VCaP (cell line): ENCODE data around the gene TPRG1L.

ENCODE experiments used
- H3K27ac ChIP-seq: fragments of 450-650 bp; 2 replicates; pipeline ENCODE4 v1.5.1; 2017
- CTCF ChIP-seq: fragments of 450-650 bp; conservative IDR thresholded peaks from 2 replicates; pipeline ENCODE4 v1.5.1; 2017; ENCODE audit warnings: mild to moderate bottlenecking, moderate library complexity

Gene TPRG1L

DNA sequence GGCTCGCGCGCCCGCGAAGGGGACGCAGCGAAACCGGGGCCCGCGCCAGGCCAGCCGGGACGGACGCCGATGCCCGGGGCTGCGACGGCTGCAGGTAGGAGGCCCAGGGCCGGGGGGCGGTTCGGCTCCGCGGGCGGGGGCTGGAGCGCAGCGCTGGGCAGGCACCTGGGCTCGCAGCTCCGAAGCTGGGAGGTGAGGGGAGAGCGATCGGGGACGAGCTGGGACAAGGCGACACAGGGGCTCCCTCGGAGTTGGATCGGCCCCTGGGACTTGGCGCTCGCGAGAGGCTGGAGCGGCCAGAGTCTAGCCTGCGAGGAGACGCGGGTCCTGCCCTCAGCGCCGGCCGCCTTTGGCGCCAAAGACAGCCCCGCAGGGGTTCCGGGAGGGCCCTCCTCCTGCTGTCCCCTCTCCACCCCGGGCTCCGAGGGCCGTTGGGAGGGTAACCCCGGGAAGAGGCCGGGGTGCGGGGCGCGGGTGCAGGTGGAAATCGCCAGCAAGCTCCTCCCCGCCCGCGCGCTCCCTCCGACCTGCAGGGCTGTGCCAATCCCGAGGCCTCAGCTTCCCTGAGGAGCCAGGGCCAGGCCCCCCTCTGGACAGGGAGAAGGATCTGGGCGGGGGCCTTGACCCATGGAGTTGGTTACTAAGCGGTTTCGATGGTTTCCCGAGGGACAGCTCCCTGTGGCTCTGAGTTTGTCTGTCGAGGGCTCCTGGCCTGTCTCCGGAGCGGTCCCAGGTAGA is 27.9 kb downstream of the TPRG1L start:
- peak overlapping the region; percentile 71 for H3K27ac ChIP-seq

DNA sequence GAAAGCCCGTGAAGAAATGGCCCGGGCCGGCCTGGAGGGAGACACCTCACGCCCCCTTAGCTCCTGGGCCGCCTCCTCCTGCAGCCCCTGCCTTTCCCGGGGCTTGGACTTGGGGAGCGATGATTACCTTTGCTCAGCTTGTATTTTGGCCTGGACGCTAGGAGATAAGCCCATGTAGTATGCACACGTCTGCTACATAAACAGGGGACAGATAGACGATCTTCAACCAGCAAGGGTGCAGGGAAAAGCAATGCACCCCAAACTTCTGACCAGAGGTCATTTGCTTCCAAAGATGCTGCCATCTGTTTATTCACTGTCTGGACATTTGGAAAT is 28.4 kb downstream of the TPRG1L start:
- no peak for TF ChIP-seq CTCF
- peak overlapping the region; percentile 71; the same call in 1 of the 2 replicates for H3K27ac ChIP-seq

More for the DNA sequence above, 27.9 kb downstream of the TPRG1L start:
- TF ChIP-seq CTCF = no peak

GRCh38 chr1:3654549-3655281 is 29.9 kb downstream of the TPRG1L start:
- no peak for TF ChIP-seq CTCF
- no peak overlapping the region for H3K27ac ChIP-seq

GRCh38 chr1:3656450-3657095 is 31.8 kb downstream of the TPRG1L start:
- H3K27ac ChIP-seq = no peak overlapping the region
- TF ChIP-seq CTCF = no peak

DNA sequence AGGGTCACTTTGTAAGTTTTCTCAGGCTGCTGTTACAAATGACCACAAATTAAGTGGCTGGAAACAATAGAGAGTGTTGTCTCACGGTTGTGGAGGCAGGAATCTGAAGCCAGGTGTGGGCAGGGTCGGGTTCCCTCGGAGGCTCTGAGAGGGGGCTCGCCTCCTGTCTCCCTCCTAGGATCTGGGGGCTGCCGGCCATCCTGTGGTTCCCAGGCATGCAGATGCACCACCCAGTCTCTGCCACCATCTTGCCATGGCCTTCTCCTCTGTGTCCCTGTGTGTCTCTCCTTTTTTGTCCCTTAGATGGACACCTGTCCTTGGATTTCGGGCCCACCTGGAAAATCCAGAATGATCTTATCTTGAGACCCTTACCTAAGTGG is 32.3 kb downstream of the TPRG1L start:
- H3K27ac ChIP-seq = no peak overlapping the region
- TF ChIP-seq CTCF = no peak

- no peak overlapping the region for H3K27ac ChIP-seq
- no peak for TF ChIP-seq CTCF
These were observed 32.9 kb downstream of the TPRG1L start for GRCh38 chr1:3657578-3658230.

DNA sequence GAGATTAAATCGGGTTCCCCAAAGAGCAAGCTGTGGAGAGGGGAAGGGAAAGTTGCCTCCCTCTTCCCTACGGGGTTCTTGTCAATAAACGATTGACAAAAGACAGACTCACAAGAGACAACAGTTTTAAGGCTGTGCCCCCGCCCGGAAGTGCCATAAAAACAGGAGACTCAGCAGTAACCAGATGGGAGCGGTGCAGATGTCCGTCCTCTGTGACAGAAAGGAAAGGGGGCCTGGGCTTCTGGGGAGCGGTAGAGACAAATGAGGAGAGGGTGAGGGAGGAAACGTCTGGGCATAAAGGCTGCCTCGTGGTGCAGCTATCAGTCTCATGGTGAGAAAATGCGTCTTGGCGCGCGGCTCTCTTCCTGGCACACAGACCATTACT is 33.4 kb downstream of the TPRG1L start:
- no peak for TF ChIP-seq CTCF
- no peak overlapping the region for H3K27ac ChIP-seq
